Peyer's patch (tissue), 4 donors: ENCODE results near the gene ADAMTSL4. TPM values are rescaled to one million over a fixed set of nuclear protein-coding genes. Genes with fewer than 3 reads are reported as not detected.
"Not testable (repeated sequence)": the region's sequence is repeated elsewhere in the genome, so short reads cannot be mapped to it uniquely, and the experiment has no call there.

Experiments used
- DNase-seq, 3 donors: peaks; one replicate each; pipeline ENCODE4 v3.0.0-alpha.2; 2017 to 2019
- H3K27ac ChIP-seq, 4 donors: fragments of 200-600 bp; sonication (generic); one replicate each; pipeline ENCODE4 v1.5.1; 2016 to 2019
- H3K27me3 ChIP-seq, 2 donors: fragments of 200-600 bp; sonication (generic); one replicate each; pipeline ENCODE4 v1.5.1; 2019
- H3K36me3 ChIP-seq, 3 donors: fragments of 200-600 bp; sonication (generic); one replicate each; pipeline ENCODE4 v1.5.1; 2016 to 2019
- H3K4me1 ChIP-seq, 4 donors: fragments of 200-600 bp; sonication (generic); one replicate each; pipeline ENCODE4 v1.5.1; 2016 to 2019
- H3K4me3 ChIP-seq, 4 donors: fragments of 200-600 bp; sonication (generic); 1 replicate in 3 of 4; 2 replicates in 1 of 4; pipeline ENCODE4 v1.5.1; 2016 to 2019; ENCODE audit warnings: mild to moderate bottlenecking in 1 of 4
- H3K9me3 ChIP-seq, 4 donors: fragments of 200-600 bp; sonication (generic); one replicate each; pipeline ENCODE4 v1.5.1; 2016 to 2019; ENCODE audit warnings: mild to moderate bottlenecking in 1 of 4
- POLR2A ChIP-seq, 2 donors: fragments of 450-650 bp; IDR thresholded peaks; one replicate each; pipeline ENCODE4 v1.5.1; 2017; ENCODE audit warnings: antibody characterized with exemption in 2 of 2, mild to moderate bottlenecking in 2 of 2, moderate library complexity in 2 of 2
- total RNA-seq, 4 donors: library from RNA; depleted of rRNA; stranded (reverse); fragments of >200 nt; gene quantifications; one replicate each; pipeline ENCODE4 v1.1.0, GENCODE V29; 2016
- TF ChIP-seq, protein P1 (sequence below), 6 experiments: fragments of 450-650 bp in 4 of 6; fragments of 200-600 bp in 2 of 6; sonication (generic) in 1 of 6; IDR thresholded peaks; one replicate each; pipeline ENCODE4 v1.5.1; 2017 to 2019; ENCODE audit warnings: antibody characterized with exemption in 6 of 6, mild to moderate bottlenecking in 3 of 6, moderate library complexity in 1 of 6

The ADAMTSL4 gene
- total RNA-seq, 4 donors from 2014 or later: 2.3 to 28.9 (median 15.3) TPM

DNA sequence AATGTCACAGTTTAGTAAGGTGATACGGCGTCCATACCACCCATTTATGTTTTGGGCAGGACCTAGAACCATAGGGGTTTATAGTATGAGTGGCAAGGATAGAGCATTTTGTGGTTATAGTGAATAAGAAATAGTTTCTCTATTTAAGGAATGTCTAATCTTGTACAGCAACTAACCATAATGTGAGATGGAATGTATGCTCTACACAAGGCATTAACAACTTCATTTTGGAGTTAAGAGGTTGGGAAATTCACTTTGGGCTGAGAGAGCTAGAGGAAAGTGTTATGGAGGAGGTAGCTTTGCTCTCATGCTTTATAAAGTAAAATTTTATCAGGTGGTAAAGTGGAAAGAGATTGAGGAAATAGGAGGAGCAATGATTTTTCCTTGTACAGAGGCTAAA, 33.2 kb downstream of the ADAMTSL4 start:
- peaks cover 0 to 8% (median 0%) of the 10 kb centered on the region in 4 donors for H3K4me1 ChIP-seq
- no peak overlapping the region for H3K27ac ChIP-seq
- H3K4me3 ChIP-seq: no peak overlapping the region
- TF ChIP-seq POLR2A (IDR thresholded peaks at IDR 0.05): no peak
- TF ChIP-seq, protein P1, sequence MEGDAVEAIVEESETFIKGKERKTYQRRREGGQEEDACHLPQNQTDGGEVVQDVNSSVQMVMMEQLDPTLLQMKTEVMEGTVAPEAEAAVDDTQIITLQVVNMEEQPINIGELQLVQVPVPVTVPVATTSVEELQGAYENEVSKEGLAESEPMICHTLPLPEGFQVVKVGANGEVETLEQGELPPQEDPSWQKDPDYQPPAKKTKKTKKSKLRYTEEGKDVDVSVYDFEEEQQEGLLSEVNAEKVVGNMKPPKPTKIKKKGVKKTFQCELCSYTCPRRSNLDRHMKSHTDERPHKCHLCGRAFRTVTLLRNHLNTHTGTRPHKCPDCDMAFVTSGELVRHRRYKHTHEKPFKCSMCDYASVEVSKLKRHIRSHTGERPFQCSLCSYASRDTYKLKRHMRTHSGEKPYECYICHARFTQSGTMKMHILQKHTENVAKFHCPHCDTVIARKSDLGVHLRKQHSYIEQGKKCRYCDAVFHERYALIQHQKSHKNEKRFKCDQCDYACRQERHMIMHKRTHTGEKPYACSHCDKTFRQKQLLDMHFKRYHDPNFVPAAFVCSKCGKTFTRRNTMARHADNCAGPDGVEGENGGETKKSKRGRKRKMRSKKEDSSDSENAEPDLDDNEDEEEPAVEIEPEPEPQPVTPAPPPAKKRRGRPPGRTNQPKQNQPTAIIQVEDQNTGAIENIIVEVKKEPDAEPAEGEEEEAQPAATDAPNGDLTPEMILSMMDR (IDR thresholded peaks at IDR 0.05): no peak
- DNase-seq: no peak
- peaks cover 0 to 11% (median 0%) of the 10 kb centered on the region in 3 donors for H3K36me3 ChIP-seq
- no peaks in the 10 kb centered on the region for H3K27me3 ChIP-seq
- H3K9me3 ChIP-seq: no peaks in the 10 kb centered on the region

DNA sequence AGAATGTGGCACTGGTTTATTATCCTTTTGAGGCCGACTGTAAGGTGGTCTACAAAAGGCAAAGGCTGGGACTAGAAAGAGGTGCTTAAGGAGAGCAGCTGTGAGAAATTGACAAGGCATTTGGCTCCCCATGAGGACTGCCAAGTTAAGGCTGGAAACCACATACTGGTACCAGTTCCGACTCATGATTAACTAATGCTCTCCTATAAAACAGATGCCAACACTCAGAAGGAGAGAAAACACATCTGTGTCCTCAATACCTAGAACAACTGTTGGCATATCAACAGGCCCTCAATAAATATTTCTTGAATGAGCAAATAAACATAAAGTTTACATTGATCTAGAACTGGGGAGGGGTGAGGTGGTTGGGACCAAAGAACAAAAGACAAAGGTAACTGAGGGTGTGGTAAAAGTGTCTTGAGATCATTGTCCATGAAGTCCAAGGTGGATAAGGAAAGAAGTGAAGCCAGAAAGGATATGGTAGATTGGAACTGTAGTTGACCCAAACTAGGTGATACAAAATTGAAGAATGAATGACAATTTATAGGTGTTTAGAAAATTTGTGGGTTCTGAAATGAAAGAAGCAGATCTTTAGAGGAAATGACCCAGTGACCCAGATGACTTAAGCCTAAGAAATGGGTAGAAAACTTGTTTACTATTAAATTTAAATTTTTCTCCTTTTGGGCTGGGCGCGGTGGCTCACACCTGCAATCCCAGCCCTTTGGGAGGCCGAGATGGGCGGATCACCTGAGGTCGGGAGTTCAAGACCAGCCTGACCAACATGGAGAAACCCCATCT, 47.1 kb downstream of the ADAMTSL4 start:
- Histone ChIP-seq H3K4me1 (peaks cover 0 to 16% (median 0%) of the 10 kb centered on the region in 4 donors), H3K36me3 (peaks cover 0 to 10% (median 0%) of the 10 kb centered on the region in 3 donors), H3K27me3 (no peaks in the 10 kb centered on the region), H3K4me3 (no peak overlapping the region), H3K9me3 (no peaks in the 10 kb centered on the region), H3K27ac (peak overlapping the region in 2 of 4 donors; percentile 73 to 83)
- peak in 1 of 2 donors; percentile 45 for TF ChIP-seq POLR2A (IDR thresholded peaks at IDR 0.05)
- TF ChIP-seq, protein P1 (IDR thresholded peaks at IDR 0.05): no peak
- DNase-seq: peak in 2 of 3 donors; percentile 39 to 55

DNA sequence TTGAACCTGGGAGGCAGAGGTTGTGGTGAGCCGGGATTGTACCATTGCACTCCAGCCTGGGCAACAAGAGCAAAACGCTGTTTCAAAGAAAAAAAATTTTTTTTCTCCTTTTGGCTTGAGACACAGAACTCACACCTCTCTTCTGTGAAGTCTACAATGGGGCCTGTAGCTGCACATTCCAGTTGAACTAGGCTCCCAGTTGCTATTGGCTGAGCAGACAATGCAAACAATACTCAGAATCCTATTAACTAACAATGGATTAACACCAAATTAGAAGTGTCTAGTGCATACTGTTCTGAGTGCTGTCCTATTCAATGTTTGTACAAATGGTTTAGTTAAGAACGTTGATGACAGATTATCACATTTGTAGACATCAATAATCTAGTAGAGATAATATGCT, 47.8 kb downstream of the ADAMTSL4 start:
- Histone ChIP-seq H3K4me3 (no peak overlapping the region), H3K27ac (peak overlapping the region in 2 of 4 donors; percentile 73 to 83), H3K27me3 (no peaks in the 10 kb centered on the region), H3K4me1 (peaks cover 0 to 11% (median 0%) of the 10 kb centered on the region in 4 donors), H3K9me3 (no peaks in the 10 kb centered on the region), H3K36me3 (peaks cover 0 to 10% (median 0%) of the 10 kb centered on the region in 3 donors)
- TF ChIP-seq, protein P1 (IDR thresholded peaks at IDR 0.05): no peak
- peak in 1 of 3 donors; percentile 13 for DNase-seq

DNA sequence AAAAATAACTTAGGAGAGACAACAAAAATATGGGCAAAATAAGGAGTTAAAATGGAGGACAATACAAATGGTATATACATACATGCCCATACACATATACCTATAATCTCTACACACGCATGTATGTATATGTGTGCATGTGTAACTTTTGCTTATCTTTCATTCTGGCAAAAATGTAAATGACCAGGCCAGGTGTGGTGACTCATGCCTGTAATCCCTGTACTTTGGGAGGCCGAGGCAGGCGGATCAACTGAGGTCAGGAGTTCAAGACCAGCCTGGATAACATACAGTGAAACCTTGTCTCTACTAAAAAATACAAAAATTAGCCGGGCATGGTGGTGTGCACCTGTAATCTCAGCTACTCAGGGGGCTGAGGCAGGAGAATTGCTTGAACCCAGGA, 49.1 kb downstream of the ADAMTSL4 start:
- H3K9me3 ChIP-seq, H3K27me3 ChIP-seq, H3K27ac ChIP-seq: not testable (repeated sequence)

DNA sequence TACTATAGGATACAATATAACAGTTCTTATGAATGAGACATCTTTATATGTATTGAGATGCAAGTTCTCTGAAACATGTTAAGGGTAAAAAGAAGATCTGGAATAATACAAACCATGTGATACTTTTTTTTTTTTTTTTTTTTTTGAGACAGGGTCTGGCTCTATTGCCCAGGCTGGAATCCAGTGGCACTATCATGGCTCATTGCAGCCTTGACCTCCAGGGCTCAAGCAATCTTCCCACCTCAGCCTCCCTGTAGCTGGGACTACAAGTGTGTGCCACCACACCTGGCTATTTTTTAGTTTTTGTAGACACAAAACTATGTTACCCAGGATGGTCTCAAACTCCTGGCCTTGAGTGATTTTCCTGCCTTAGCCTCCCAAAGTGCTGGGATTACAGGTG, 52.3 kb downstream of the ADAMTSL4 start:
- TF ChIP-seq, protein P1 (IDR thresholded peaks at IDR 0.05): no peak
- TF ChIP-seq POLR2A (IDR thresholded peaks at IDR 0.05): no peak
- H3K4me1 ChIP-seq: peaks cover 0 to 12% (median 3%) of the 10 kb centered on the region in 4 donors

More for the DNA sequence above, 49.1 kb downstream of the ADAMTSL4 start:
- H3K4me1 ChIP-seq: peaks cover 0 to 11% (median 0%) of the 10 kb centered on the region in 4 donors
- DNase-seq: peak in 2 of 3 donors; percentile 4 to 41
- peaks cover 0 to 10% (median 0%) of the 10 kb centered on the region in 3 donors for H3K36me3 ChIP-seq
- H3K4me3 ChIP-seq: not testable (repeated sequence)

DNA sequence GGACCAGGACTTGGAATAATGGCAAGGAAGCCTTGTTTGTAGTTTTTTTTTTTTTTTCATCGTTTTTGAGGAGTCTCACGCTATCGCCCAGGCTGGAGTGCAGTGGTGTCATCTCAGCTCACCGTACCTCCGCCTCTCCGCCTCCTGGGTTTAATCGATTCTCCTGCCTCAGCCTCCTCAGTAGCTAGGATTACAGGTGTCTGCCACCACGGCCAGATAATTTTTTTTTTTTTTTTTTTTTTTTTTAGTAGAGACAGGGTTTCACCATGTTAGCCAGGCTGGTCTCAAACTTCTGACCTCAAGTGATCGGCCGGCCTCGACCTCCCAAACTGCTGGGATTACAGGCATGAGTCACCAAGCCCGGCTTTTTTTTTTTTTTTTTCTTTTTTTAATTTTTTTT, 53.2 kb downstream of the ADAMTSL4 start:
- peaks cover 0 to 10% (median 0%) of the 10 kb centered on the region in 3 donors for H3K36me3 ChIP-seq
- not testable (repeated sequence) for H3K27me3 ChIP-seq, H3K4me3 ChIP-seq, H3K27ac ChIP-seq, H3K9me3 ChIP-seq
- peak in 1 of 3 donors; percentile 34 for DNase-seq
- peaks cover 0 to 11% (median 3%) of the 10 kb centered on the region in 4 donors for H3K4me1 ChIP-seq

More for the DNA sequence above, 52.3 kb downstream of the ADAMTSL4 start:
- Histone ChIP-seq H3K9me3 (no peaks in the 10 kb centered on the region), H3K27ac (no peak overlapping the region), H3K27me3 (no peaks in the 10 kb centered on the region), H3K4me3 (no peak overlapping the region), H3K36me3 (peaks cover 0 to 10% (median 0%) of the 10 kb centered on the region in 3 donors)
- DNase-seq: peak in 1 of 3 donors; percentile 9
